ENCODE data around the gene ARPC1B. TPM values are rescaled to one million over a fixed set of nuclear protein-coding genes. Genes with fewer than 3 reads are reported as not detected.
A peak's percentile ranks its signal among the peaks of the same experiment; 100 is the strongest.

The ARPC1B gene
- total and polyA plus RNA-seq, 9 of the 15 experiments (the other 6 are each of a cell fraction or from before 2014, with no cell fraction given) = 6.7 to 357 (median 211) TPM

GRCh38 chr7:99326408-99326782, 48.1 kb upstream of the ARPC1B start:
- Histone ChIP-seq H3K79me2 (ENCODE audit: control insufficient read depth, insufficient read depth, low read length) (peaks cover 65% of the 10 kb centered on the region), H3K4me1 (replicated peaks in 1 of 2; ENCODE audit: control insufficient read depth in 2 of 2, insufficient read depth in 2 of 2, low read length in 2 of 2) (peaks cover 31 to 39% of the 10 kb centered on the region in 2 experiments), H3K9ac (ENCODE audit: insufficient read depth in 1 of 2, low read depth in 2 of 2, low read length in 2 of 2) (peak overlapping the region; percentile 93 to 97), H3K27ac (ENCODE audit: extremely low read depth, low read depth, low read length) (peak overlapping the region; percentile 84), H2AFZ (ENCODE audit: low read depth, low read length) (peak overlapping the region; percentile 98), H3K4me3 (peak overlapping the region; percentile 85), H4K20me1 (replicated peaks; ENCODE audit: control insufficient read depth, insufficient read depth, low read length) (no peaks in the 10 kb centered on the region), H3K9me1 (ENCODE audit: control insufficient read depth, insufficient read depth, low read length) (no peaks in the 10 kb centered on the region), H3K36me3 (ENCODE audit: control insufficient read depth, insufficient read depth, low read length) (peaks cover 9% of the 10 kb centered on the region; the same call in 2 of the 3 replicates), H3K9me3 (replicated peaks; ENCODE audit: control insufficient read depth, insufficient read depth, low read depth, low read length) (no peaks in the 10 kb centered on the region), H3K27me3 (ENCODE audit: control insufficient read depth in 2 of 2, insufficient read depth in 2 of 2, low read length in 2 of 2) (no peaks in the 10 kb centered on the region), H3K4me2 (ENCODE audit: insufficient read depth, low read length) (peak overlapping the region; percentile 99)
- intact Hi-C loops (cut with micrococcal nuclease) (loop anchor here (5.0 kb wide), 2 partner anchors 36 to 61 kb away; no protein-coding TSS in a partner anchor), in situ Hi-C loops (cut with MboI) (no loop called here)
- WGBS (ENCODE audit: insufficient coverage, low coverage, missing lambda C conversion rate) = under 1% methylated on average over 10 of the region's 10 CpGs
- CTCF ChIA-PET (ENCODE audit: low intra/inter-chr PET ratio) = no interaction called here
- FAIRE-seq (no peak), DNase-seq (ENCODE audit: extremely low read depth in 1 of 4, low spot score in 3 of 4) (no peak), ATAC-seq (no peak)
- POLR2A ChIA-PET = interaction anchor here (0.6 kb wide), 1 partner anchor 214 kb away, joined by 5 read pairs; no protein-coding TSS in a partner anchor
- no TSS peak for BruUV-seq (replicated peaks)
- TF ChIP-seq CEBPG (CRISPR knock-in tag; IDR thresholded peaks at IDR 0.05) = 0 out of 2 replicates have a peak, but pooled peaks have one; percentile 3
- no peak for TF ChIP-seq CEBPG (tag; conservative IDR thresholded peaks at IDR 0.05 in 1 of 2, IDR thresholded peaks at IDR 0.05 in 1 of 2)
- TF ChIP-seq TAF9B (IDR thresholded peaks at IDR 0.05; ENCODE audit: partially characterized antibody) = no peak
- 0 out of 2 replicates have a peak, but pooled peaks have one; percentile 11 for TF ChIP-seq NR1H2 (CRISPR knock-in tag; IDR thresholded peaks at IDR 0.05)
- TF ChIP-seq, protein P1, sequence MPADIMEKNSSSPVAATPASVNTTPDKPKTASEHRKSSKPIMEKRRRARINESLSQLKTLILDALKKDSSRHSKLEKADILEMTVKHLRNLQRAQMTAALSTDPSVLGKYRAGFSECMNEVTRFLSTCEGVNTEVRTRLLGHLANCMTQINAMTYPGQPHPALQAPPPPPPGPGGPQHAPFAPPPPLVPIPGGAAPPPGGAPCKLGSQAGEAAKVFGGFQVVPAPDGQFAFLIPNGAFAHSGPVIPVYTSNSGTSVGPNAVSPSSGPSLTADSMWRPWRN (IDR thresholded peaks at IDR 0.05; ENCODE audit: low read depth) = no peak
- TF ChIP-seq AFF1 (IDR thresholded peaks at IDR 0.05; ENCODE audit: low read depth in 1 of 2, partially characterized antibody in 2 of 2) = peak in 1 of 2 experiments; percentile 7
- TF ChIP-seq PRPF4 (IDR thresholded peaks at IDR 0.05; ENCODE audit: insufficient read depth, low read depth, low read length, poor library complexity, severe bottlenecking) = peak; percentile 1
- no peak for TF ChIP-seq MEF2D (tag; conservative IDR thresholded peaks at IDR 0.05; ENCODE audit: low read depth)
- no peak for TF ChIP-seq JUN (IDR thresholded peaks at IDR 0.05; ENCODE audit: borderline replicate concordance, low read depth, low read length)
- TF ChIP-seq JUN (CRISPR knock-in tag; IDR thresholded peaks at IDR 0.05; ENCODE audit: borderline replicate concordance) = 0 out of 2 replicates have a peak, but pooled peaks have one; percentile 3
- peak; percentile 97 for TF ChIP-seq ZKSCAN8 (CRISPR knock-in tag; IDR thresholded peaks at IDR 0.05)
- no peak for TF ChIP-seq PRDM10 (IDR thresholded peaks at IDR 0.05; ENCODE audit: partially characterized antibody)

Data from K562 (cell line).